Frontal cortex (tissue), 1 donor: ENCODE measurements around the gene FMOD. TPM values are rescaled to one million over a fixed set of nuclear protein-coding genes. Genes with fewer than 3 reads are reported as not detected.

Experiments used
- small RNA-seq: library from RNA; depleted of rRNA; stranded (forward); fragments of <200 nt; gene quantifications from one replicate; pipeline ENCODE3, GENCODE V24; 2014
- total RNA-seq: library from RNA; depleted of rRNA; stranded (reverse); fragments of >200 nt; gene quantifications from one replicate; pipeline ENCODE4 v1.2.3, GENCODE V29; 2014

Gene FMOD
- total RNA-seq, 1 donor from 2014 or later = 1.6 TPM

Small RNAs within 50 kb of the gene (small RNA-seq; reads per million reads assigned to genes)
- not detected for gene AL359837.1
- gene RNU6-487P = not detected

Other genes with a start within 250 kb of the FMOD start
- gene ADORA1, start 223.4 kb downstream of the FMOD start, total RNA-seq = 11.0 TPM
- not detected for gene MYBPH, start 175.3 kb downstream of the FMOD start, total RNA-seq
- gene CHI3L1, start 164.4 kb downstream of the FMOD start, total RNA-seq = not detected
- gene CHIT1, start 121.4 kb downstream of the FMOD start, total RNA-seq = 1.6 TPM
- 5.3 TPM for gene BTG2, start 45.6 kb downstream of the FMOD start, total RNA-seq
- 0.41 TPM for gene PRELP, start 124.7 kb upstream of the FMOD start, total RNA-seq
- not detected for gene OPTC, start 143.0 kb upstream of the FMOD start, total RNA-seq